Parathyroid adenoma (tissue), 2 donors: ENCODE data around the gene CCNE1.

Source experiments
- H2AFZ ChIP-seq: fragments of 300-600 bp; sonication (generic); one replicate; pipeline ENCODE4 v1.7.0; 2017; ENCODE audit warnings: antibody characterized with exemption, mild to moderate bottlenecking
- H3K27ac ChIP-seq: fragments of 300-600 bp; sonication (generic); one replicate; pipeline ENCODE4 v1.7.0; 2017
- H3K27me3 ChIP-seq: fragments of 300-600 bp; sonication (generic); one replicate; pipeline ENCODE4 v1.7.0; 2017; ENCODE audit warnings: low read length; ENCODE audit not compliant: control insufficient read depth, insufficient read depth
- H3K36me3 ChIP-seq: fragments of 300-600 bp; sonication (generic); one replicate; pipeline ENCODE4 v1.7.0; 2017; ENCODE audit warnings: low read length; ENCODE audit not compliant: control insufficient read depth, insufficient read depth
- H3K4me1 ChIP-seq: fragments of 300-600 bp; sonication (generic); one replicate; pipeline ENCODE4 v1.7.0; 2017; ENCODE audit warnings: control low read depth
- H3K4me2 ChIP-seq: fragments of 300-600 bp; sonication (generic); one replicate; pipeline ENCODE4 v1.7.0; 2017; ENCODE audit warnings: low read length
- H3K4me3 ChIP-seq: fragments of 300-600 bp; sonication (generic); one replicate; pipeline ENCODE4 v1.7.0; 2017; ENCODE audit warnings: low read depth, low read length
- H3K79me2 ChIP-seq: fragments of 300-600 bp; sonication (generic); one replicate; pipeline ENCODE4 v1.7.0; 2017; ENCODE audit warnings: control low read depth
- H3K9ac ChIP-seq: fragments of 300-600 bp; sonication (generic); one replicate; pipeline ENCODE4 v1.7.0; 2017; ENCODE audit warnings: mild to moderate bottlenecking
- H3K9me3 ChIP-seq: fragments of 300-600 bp; sonication (generic); one replicate; pipeline ENCODE4 v1.7.0; 2017; ENCODE audit warnings: low read length; ENCODE audit not compliant: control insufficient read depth
- TF ChIP-seq, protein P1 (sequence below): fragments of 300-600 bp; sonication (generic); IDR thresholded peaks from one replicate; pipeline ENCODE4 v1.7.0; 2017; ENCODE audit warnings: antibody characterized with exemption, mild to moderate bottlenecking
- donor health status: primary hyperparathyroidism.

CCNE1 gene

DNA sequence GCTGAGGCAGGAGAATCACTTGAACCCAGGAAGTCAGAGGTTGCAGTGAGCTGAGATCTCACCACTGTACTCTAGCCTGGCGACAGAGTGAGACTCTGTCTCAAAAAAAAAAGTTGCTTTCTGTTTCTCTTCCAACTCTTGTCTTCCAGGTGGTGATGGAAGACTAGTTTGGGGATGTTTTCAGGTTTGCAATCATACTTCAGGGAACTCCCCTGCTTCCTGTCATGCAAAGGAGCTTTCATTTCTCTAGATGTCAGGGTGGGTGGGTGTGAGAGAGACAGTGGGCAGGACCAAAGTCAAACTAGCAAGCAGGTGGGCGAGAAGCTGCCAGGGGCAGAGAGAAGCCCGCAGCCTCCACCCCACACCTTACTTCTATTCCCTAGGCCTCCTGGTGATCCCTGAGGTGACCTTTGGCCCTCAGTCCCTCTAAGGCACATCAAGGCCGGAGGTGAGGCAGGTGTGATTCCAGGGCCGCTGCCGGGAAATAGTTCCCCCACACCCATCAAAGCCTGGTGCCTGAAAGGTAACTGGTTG is 25.7 kb downstream of the CCNE1 start:
- H3K27me3 ChIP-seq = no peaks in the 10 kb centered on the region
- H3K27ac ChIP-seq = no peak overlapping the region
- no peak overlapping the region for H3K4me3 ChIP-seq
- H3K9ac ChIP-seq = no peak overlapping the region
- H3K4me2 ChIP-seq = no peak overlapping the region
- H3K9me3 ChIP-seq = no peaks in the 10 kb centered on the region
- H3K36me3 ChIP-seq = no peaks in the 10 kb centered on the region
- H3K4me1 ChIP-seq = no peaks in the 10 kb centered on the region
- TF ChIP-seq, protein P1, sequence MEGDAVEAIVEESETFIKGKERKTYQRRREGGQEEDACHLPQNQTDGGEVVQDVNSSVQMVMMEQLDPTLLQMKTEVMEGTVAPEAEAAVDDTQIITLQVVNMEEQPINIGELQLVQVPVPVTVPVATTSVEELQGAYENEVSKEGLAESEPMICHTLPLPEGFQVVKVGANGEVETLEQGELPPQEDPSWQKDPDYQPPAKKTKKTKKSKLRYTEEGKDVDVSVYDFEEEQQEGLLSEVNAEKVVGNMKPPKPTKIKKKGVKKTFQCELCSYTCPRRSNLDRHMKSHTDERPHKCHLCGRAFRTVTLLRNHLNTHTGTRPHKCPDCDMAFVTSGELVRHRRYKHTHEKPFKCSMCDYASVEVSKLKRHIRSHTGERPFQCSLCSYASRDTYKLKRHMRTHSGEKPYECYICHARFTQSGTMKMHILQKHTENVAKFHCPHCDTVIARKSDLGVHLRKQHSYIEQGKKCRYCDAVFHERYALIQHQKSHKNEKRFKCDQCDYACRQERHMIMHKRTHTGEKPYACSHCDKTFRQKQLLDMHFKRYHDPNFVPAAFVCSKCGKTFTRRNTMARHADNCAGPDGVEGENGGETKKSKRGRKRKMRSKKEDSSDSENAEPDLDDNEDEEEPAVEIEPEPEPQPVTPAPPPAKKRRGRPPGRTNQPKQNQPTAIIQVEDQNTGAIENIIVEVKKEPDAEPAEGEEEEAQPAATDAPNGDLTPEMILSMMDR = no peak
- H2AFZ ChIP-seq = no peak overlapping the region
- H3K79me2 ChIP-seq = no peaks in the 10 kb centered on the region

DNA sequence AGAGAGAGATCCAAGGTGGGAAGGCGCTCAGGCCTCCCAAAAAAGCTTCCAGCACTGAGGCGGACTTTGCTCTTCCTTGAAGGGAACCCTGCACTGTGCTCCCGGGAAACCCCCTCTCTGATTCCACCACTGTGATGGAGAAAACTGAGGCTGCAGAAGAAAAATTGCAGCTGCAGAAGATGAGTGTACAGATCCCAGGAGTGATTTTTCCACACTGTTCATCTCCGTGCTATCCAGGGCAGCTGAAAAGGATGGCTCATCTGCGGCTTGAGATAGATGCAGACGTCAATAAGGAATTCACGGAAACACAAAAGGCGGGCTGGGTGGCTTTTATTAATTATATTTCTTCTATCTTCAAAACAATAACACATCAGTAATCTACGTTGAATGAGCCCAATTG is 26.2 kb downstream of the CCNE1 start:
- no peaks in the 10 kb centered on the region for H3K79me2 ChIP-seq
- H2AFZ ChIP-seq = no peak overlapping the region
- H3K9ac ChIP-seq = no peak overlapping the region
- H3K27me3 ChIP-seq = no peaks in the 10 kb centered on the region
- no peaks in the 10 kb centered on the region for H3K4me1 ChIP-seq
- TF ChIP-seq, protein P1 = no peak
- H3K4me3 ChIP-seq = no peak overlapping the region
- H3K36me3 ChIP-seq = no peaks in the 10 kb centered on the region
- H3K27ac ChIP-seq = no peak overlapping the region
- no peak overlapping the region for H3K4me2 ChIP-seq
- H3K9me3 ChIP-seq = no peaks in the 10 kb centered on the region

DNA sequence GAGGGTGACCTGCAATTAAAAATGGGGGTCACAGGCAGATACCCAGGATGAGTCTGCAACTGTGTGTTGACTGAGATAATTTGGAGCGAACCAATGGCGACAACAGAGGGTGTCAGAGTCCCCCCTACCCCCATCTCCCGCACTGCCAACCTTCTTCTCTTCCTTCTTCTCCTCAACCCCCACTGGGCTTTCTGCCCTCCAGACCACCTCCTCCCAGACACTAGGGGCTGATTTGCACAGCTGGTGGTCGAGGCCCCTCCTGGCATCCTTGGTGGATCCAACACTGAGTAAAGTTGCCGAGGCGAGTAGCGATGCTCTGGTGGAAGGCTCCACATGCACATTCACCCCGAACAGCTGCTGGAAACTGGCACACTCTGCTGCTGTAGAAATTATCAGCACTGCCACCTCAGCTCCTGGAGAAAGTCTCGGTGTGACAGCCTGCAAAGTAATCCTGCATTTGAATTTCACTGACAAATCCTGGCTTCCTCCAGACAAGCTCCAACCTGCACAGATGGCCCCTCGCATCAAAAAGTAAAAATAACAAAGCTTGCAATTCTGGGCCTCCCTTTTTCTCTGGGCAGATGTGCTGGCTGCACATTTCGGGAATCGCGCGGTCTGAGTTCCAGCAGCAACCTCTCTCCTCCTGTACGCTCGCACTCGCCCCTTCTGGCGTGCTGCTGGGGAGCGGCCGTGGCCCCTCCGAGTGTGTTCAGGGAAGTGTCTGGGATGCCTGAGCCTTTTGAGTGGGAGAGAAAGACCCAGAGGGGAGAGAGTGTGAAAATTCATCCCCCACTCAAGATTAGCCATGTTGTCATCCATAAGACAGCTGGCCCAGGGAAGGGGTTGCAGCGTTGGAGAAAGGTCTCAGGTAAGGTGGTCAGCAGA is 28.5 kb downstream of the CCNE1 start:
- Histone ChIP-seq H3K4me3 (no peak overlapping the region), H3K4me1 (no peaks in the 10 kb centered on the region), H3K79me2 (no peaks in the 10 kb centered on the region), H3K4me2 (no peak overlapping the region), H3K27ac (no peak overlapping the region), H3K9me3 (no peaks in the 10 kb centered on the region), H3K36me3 (no peaks in the 10 kb centered on the region), H2AFZ (no peak overlapping the region), H3K27me3 (no peaks in the 10 kb centered on the region), H3K9ac (no peak overlapping the region)
- TF ChIP-seq, protein P1 = no peak

DNA sequence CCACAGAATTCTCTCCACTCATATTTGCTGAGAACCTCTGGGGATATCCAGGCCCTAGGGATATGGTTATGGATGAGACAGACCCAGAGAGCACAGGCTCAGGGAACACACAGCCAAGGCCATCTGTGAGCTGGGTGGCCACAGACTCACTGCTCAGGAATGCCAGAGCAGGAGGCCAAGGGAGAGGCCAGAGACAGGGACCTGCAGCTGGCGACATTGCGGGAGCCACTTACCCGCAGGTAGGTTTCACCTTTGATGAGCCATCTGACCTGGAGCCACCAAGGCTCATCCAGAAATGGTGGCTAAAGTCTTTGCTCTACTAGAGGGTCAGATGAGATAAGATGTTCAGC is 29.4 kb downstream of the CCNE1 start:
- TF ChIP-seq, protein P1 = no peak
- Histone ChIP-seq H3K27ac (no peak overlapping the region), H3K36me3 (no peaks in the 10 kb centered on the region)

More for the DNA sequence above, 29.4 kb downstream of the CCNE1 start:
- Histone ChIP-seq H3K9me3 (no peaks in the 10 kb centered on the region), H3K79me2 (no peaks in the 10 kb centered on the region), H3K27me3 (no peaks in the 10 kb centered on the region), H3K4me1 (no peaks in the 10 kb centered on the region), H2AFZ (no peak overlapping the region), H3K9ac (no peak overlapping the region), H3K4me2 (no peak overlapping the region), H3K4me3 (no peak overlapping the region)
